H1 (cell line): Measurements from ENCODE around the gene EPHA5.

ENCODE experiments used
- CBX5 ChIP-seq: fragments of 300-800, 300-1000 bp; sonication (generic); IDR thresholded peaks from 2 replicates; pipeline ENCODE4 v1.7.1; 2016; ENCODE audit warnings: antibody characterized with exemption, low read length, low read depth
- CREB1 ChIP-seq: IDR thresholded peaks from 2 replicates; pipeline ENCODE4 v1.6.1; 2012; ENCODE audit warnings: inconsistent platforms
- EZH2 ChIP-seq: fragments of 200-600 bp; sonication (generic); IDR thresholded peaks from 2 replicates; pipeline ENCODE4 v1.7.1; 2012; ENCODE audit warnings: low read depth, mild to moderate bottlenecking, moderate library complexity, low read length, inconsistent platforms; ENCODE audit not compliant: severe bottlenecking
- POLR2A ChIP-seq, 2 experiments: IDR thresholded peaks; 1 replicate in 1 of 2; 2 replicates in 1 of 2; pipeline ENCODE4 v1.6.1; 2011; ENCODE audit warnings: low read depth in 2 of 2, low read length in 2 of 2, mild to moderate bottlenecking in 2 of 2; ENCODE audit errors: control extremely low read depth in 1 of 2

GRCh38 chr4:65719635-65720034, 49.3 kb upstream of the EPHA5 start:
- TF ChIP-seq POLR2A (IDR thresholded peaks at IDR 0.05; ENCODE audit: control extremely low read depth in 1 of 2, low read depth in 2 of 2, low read length in 2 of 2) (no peak), CBX5 (no peak), CREB1 (no peak), EZH2 (no peak)
